Sigmoid colon (tissue), 7 donors: Measurements from ENCODE around the gene MACROD2. TPM values are rescaled to one million over a fixed set of nuclear protein-coding genes. Genes with fewer than 3 reads are reported as not detected.

Source experiments
- DNase-seq: peaks from one replicate; pipeline ENCODE4 v3.0.0-alpha.2; 2019
- H3K27ac ChIP-seq, 4 donors: fragments of 200-600 bp; sonication (generic); one replicate each; pipeline ENCODE4 v1.5.1; 2016 to 2019; ENCODE audit warnings: mild to moderate bottlenecking in 1 of 4
- H3K27me3 ChIP-seq, 3 donors: fragments of 200-600 bp; sonication (generic); one replicate each; pipeline ENCODE4 v1.5.1; 2019; ENCODE audit warnings: mild to moderate bottlenecking in 1 of 3
- H3K36me3 ChIP-seq, 4 donors: fragments of 200-600 bp; sonication (generic); one replicate each; pipeline ENCODE4 v1.5.1; 2016 to 2019
- H3K4me1 ChIP-seq, 4 donors: fragments of 200-600 bp; sonication (generic); one replicate each; pipeline ENCODE4 v1.5.1; 2017 to 2019
- H3K4me3 ChIP-seq, 4 donors: fragments of 200-600 bp; sonication (generic); one replicate each; pipeline ENCODE4 v1.5.1; 2017 to 2019; ENCODE audit warnings: mild to moderate bottlenecking in 2 of 4, moderate library complexity in 1 of 4
- H3K9me3 ChIP-seq, 4 donors: fragments of 200-600 bp in 3 of 4; sonication (generic) in 3 of 4; one replicate each; pipeline versions ENCODE4 v1.5.1 to v1.6.1; 2013 to 2019
- CTCF ChIP-seq, 4 experiments: fragments of 450-650 bp in 3 of 4; fragments of 200-600 bp in 1 of 4; IDR thresholded peaks; one replicate each; pipeline ENCODE4 v1.5.1; 2016 to 2019; ENCODE audit warnings: antibody characterized with exemption in 4 of 4, mild to moderate bottlenecking in 3 of 4, moderate library complexity in 2 of 4
- EP300 ChIP-seq, 4 donors: sonication (generic); formaldehyde crosslinking; IDR thresholded peaks; one replicate each; pipeline ENCODE4 v1.6.1; 2017; ENCODE audit warnings: antibody characterized with exemption in 4 of 4
- POLR2A ChIP-seq, 2 donors: fragments of 450-650 bp; IDR thresholded peaks; one replicate each; pipeline ENCODE4 v1.6.1; 2016; ENCODE audit warnings: antibody characterized with exemption in 2 of 2, mild to moderate bottlenecking in 2 of 2, moderate library complexity in 2 of 2
- POLR2AphosphoS5 ChIP-seq, 4 donors: sonication (generic); formaldehyde crosslinking; IDR thresholded peaks; one replicate each; pipeline ENCODE4 v1.6.1; 2017; ENCODE audit warnings: antibody characterized with exemption in 4 of 4
- WGBS, 2 donors: extraction: QIAGEN DNeasy Blood & Tissue Kit; methylation state at CpG; one replicate each; pipeline ENCODE4 v1.1.7; 2013; 5-methylcytosine and 5-hydroxymethylcytosine counted together
- intact Hi-C: fragments of 100-400 bp; cut with DNase I; formaldehyde crosslinking; loops from one replicate; pipeline ENCODE4 v1.15.1; 2023
- polyA plus RNA-seq, 3 donors: library from polyadenylated mRNA; stranded (reverse); fragments of 200-250 nt; gene quantifications; one replicate each; pipeline ENCODE4 v1.2.3, GENCODE V29; 2013
- total RNA-seq, 4 donors: library from RNA; depleted of rRNA; stranded (reverse); fragments of >200 nt; gene quantifications; one replicate each; pipeline ENCODE4 v1.1.0, GENCODE V29; 2016
- donor health status: healthy with polysubstance abuse.
- donor health status: Bipolar disorder and iron deficiency.
- donor health status: healthy.

Gene MACROD2
- total and polyA plus RNA-seq, 7 donors: 1.2 to 22.4 (median 5.8) TPM

GRCh38 chr20:15081261-15081660 lies 1085.9 kb downstream of the MACROD2 start:
- no peak overlapping the region for H3K4me3 ChIP-seq
- WGBS, 2 donors: 73 to 75% methylated on average over 1 of the region's 1 CpG
- H3K27me3 ChIP-seq: no peaks in the 10 kb centered on the region
- H3K36me3 ChIP-seq: no peaks in the 10 kb centered on the region
- H3K4me1 ChIP-seq: peaks cover 0 to 10% (median 2%) of the 10 kb centered on the region in 4 donors
- DNase-seq: no peak
- intact Hi-C loops: no loop called here
- TF ChIP-seq POLR2AphosphoS5 (IDR thresholded peaks at IDR 0.05) (no peak), EP300 (IDR thresholded peaks at IDR 0.05) (no peak), POLR2A (IDR thresholded peaks at IDR 0.05) (no peak), CTCF (IDR thresholded peaks at IDR 0.05) (no peak)
- H3K27ac ChIP-seq: no peak overlapping the region
- no peaks in the 10 kb centered on the region for H3K9me3 ChIP-seq

- DNase-seq: no peak
- Histone ChIP-seq H3K4me3 (no peak overlapping the region), H3K27ac (no peak overlapping the region), H3K27me3 (no peaks in the 10 kb centered on the region), H3K9me3 (no peaks in the 10 kb centered on the region), H3K36me3 (no peaks in the 10 kb centered on the region), H3K4me1 (no peaks in the 10 kb centered on the region)
- intact Hi-C loops: no loop called here
- TF ChIP-seq POLR2A (IDR thresholded peaks at IDR 0.05) (no peak), EP300 (IDR thresholded peaks at IDR 0.05) (no peak)
- 77 to 85% methylated on average over 4 of the region's 4 CpGs for WGBS, 2 donors
Observed at GRCh38 chr20:15091421-15092037, 1096.2 kb downstream of the MACROD2 start.

- intact Hi-C loops: no loop called here
- H3K4me1 ChIP-seq: no peaks in the 10 kb centered on the region
- no peak overlapping the region for H3K4me3 ChIP-seq
- no peak for DNase-seq
- no peak overlapping the region for H3K27ac ChIP-seq
- no peak for TF ChIP-seq CTCF (IDR thresholded peaks at IDR 0.05)
- no peak for TF ChIP-seq POLR2AphosphoS5 (IDR thresholded peaks at IDR 0.05)
- TF ChIP-seq EP300 (IDR thresholded peaks at IDR 0.05): no peak
- TF ChIP-seq POLR2A (IDR thresholded peaks at IDR 0.05): no peak
- H3K9me3 ChIP-seq: no peaks in the 10 kb centered on the region
- WGBS, 2 donors: 80 to 96% methylated on average over 4 of the region's 4 CpGs
- no peaks in the 10 kb centered on the region for H3K27me3 ChIP-seq
- H3K36me3 ChIP-seq: no peaks in the 10 kb centered on the region
Observed at GRCh38 chr20:15098351-15098750, 1103.0 kb downstream of the MACROD2 start.

- WGBS, 2 donors: 86% methylated on average over 1 of the region's 1 CpG
- Histone ChIP-seq H3K9me3 (no peaks in the 10 kb centered on the region), H3K36me3 (no peaks in the 10 kb centered on the region), H3K4me1 (no peaks in the 10 kb centered on the region), H3K27ac (no peak overlapping the region), H3K4me3 (no peak overlapping the region), H3K27me3 (no peaks in the 10 kb centered on the region)
- no peak for TF ChIP-seq EP300 (IDR thresholded peaks at IDR 0.05)
- no peak for TF ChIP-seq POLR2A (IDR thresholded peaks at IDR 0.05)
- no peak for TF ChIP-seq CTCF (IDR thresholded peaks at IDR 0.05)
- no peak for TF ChIP-seq POLR2AphosphoS5 (IDR thresholded peaks at IDR 0.05)
- DNase-seq: no peak
- intact Hi-C loops: no loop called here
Observed at GRCh38 chr20:15099130-15099529, 1103.8 kb downstream of the MACROD2 start.

- no peak overlapping the region for H3K27ac ChIP-seq
- TF ChIP-seq CTCF (IDR thresholded peaks at IDR 0.05) (no peak), EP300 (IDR thresholded peaks at IDR 0.05) (no peak), POLR2AphosphoS5 (IDR thresholded peaks at IDR 0.05) (no peak), POLR2A (IDR thresholded peaks at IDR 0.05) (no peak)
- H3K4me3 ChIP-seq: no peak overlapping the region
- H3K9me3 ChIP-seq: no peaks in the 10 kb centered on the region
- no peaks in the 10 kb centered on the region for H3K4me1 ChIP-seq
- H3K27me3 ChIP-seq: no peaks in the 10 kb centered on the region
- intact Hi-C loops: no loop called here
- DNase-seq: no peak
- no peaks in the 10 kb centered on the region for H3K36me3 ChIP-seq
Observed at GRCh38 chr20:15100506-15101160, 1105.3 kb downstream of the MACROD2 start.
